Mucosa of descending colon (tissue), 3 donors: Measurements from ENCODE around the gene RUNX1. TPM values are rescaled to one million over a fixed set of nuclear protein-coding genes. Genes with fewer than 3 reads are reported as not detected.

ENCODE experiments used
- ATAC-seq: fragments of 200-7000 bp; cut with Tn5 transposase; one replicate; pipeline ENCODE4 v1.9.1; 2020; ENCODE audit warnings: mild to moderate bottlenecking, moderate library complexity
- DNase-seq, 3 donors: peaks; one replicate each; pipeline ENCODE4 v3.0.0-alpha.2; 2020
- H3K36me3 ChIP-seq: fragments of 200-600 bp; one replicate; pipeline ENCODE4 v1.8.0; 2021; ENCODE audit warnings: low read depth, mild to moderate bottlenecking
- H3K4me1 ChIP-seq: fragments of 200-600 bp; one replicate; pipeline ENCODE4 v1.8.0; 2021; ENCODE audit warnings: low read depth, mild to moderate bottlenecking
- H3K4me3 ChIP-seq: fragments of 200-600 bp; one replicate; pipeline ENCODE4 v1.8.0; 2021; ENCODE audit warnings: mild to moderate bottlenecking
- H3K9me3 ChIP-seq: fragments of 200-600 bp; one replicate; pipeline ENCODE4 v1.8.0; 2021; ENCODE audit warnings: mild to moderate bottlenecking
- CTCF ChIP-seq: fragments of 200-600 bp; IDR thresholded peaks from one replicate; pipeline ENCODE4 v1.8.0; 2022; ENCODE audit warnings: antibody characterized with exemption, mild to moderate bottlenecking
- intact Hi-C, 2 donors: fragments of 100-400 bp; cut with DNase I in 1 of 2; cut with micrococcal nuclease in 1 of 2; formaldehyde crosslinking; loops; one replicate each; pipeline versions ENCODE4 v1.11.0 to v1.11.1; 2022; cut with DNase I, micrococcal nuclease
- total RNA-seq, 3 donors: library from RNA; stranded (reverse); fragmentation: NEBNext Ultra II Directional in 2 of 3; extraction: Animal tissue kit (Norgen Biotek cat#: 25700) in 2 of 3; gene quantifications; one replicate each; pipeline versions ENCODE4 v1.2.1 to v1.2.4, GENCODE V29; 2021 to 2023
- donor health status: DM: no; HTN: no; CAD: no; lungs with moderate emphysema.
- donor health status: DM: no; HTN: no; CAD: no.
- donor health status: DM: no; HTN: yes; CAD: no.

RUNX1 gene
- total RNA-seq, 3 donors from 2014 or later = 16.5 to 29.4 (median 24.0) TPM

- ATAC-seq (no peak), DNase-seq (no peak)
- H3K36me3 ChIP-seq = no peaks in the 10 kb centered on the region
- no peaks in the 10 kb centered on the region for H3K9me3 ChIP-seq
- H3K4me1 ChIP-seq = peaks cover 9% of the 10 kb centered on the region
- TF ChIP-seq CTCF = no peak
- no peak overlapping the region for H3K4me3 ChIP-seq
- intact Hi-C loops = no loop called here
These were observed 125.9 kb downstream of the RUNX1 start for GRCh38 chr21:34923202-34923601.

GRCh38 chr21:34922479-34922878 is 126.6 kb downstream of the RUNX1 start:
- Histone ChIP-seq H3K36me3 (no peaks in the 10 kb centered on the region), H3K4me1 (peaks cover 9% of the 10 kb centered on the region), H3K9me3 (no peaks in the 10 kb centered on the region), H3K4me3 (no peak overlapping the region)
- TF ChIP-seq CTCF = no peak
- intact Hi-C loops = no loop called here
- no peak for DNase-seq
- ATAC-seq = no peak

DNA sequence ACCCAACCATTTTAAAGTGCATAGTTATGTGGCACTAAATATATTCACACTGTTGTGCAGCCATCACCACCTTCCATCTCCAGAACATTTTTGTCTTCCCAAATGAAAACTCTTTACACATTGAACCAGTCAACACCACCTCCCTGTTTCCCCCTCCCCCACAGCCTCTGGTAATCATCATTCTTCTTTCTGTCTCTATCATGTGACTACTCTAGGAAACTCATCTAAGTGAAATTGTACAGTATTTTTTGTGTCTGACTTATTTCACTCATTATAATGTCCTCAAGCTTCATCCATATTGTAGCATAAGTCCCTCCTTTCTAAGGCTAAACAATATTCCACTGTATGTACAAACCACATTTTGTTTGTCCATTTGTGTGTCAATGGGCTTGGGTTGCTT is 128.0 kb downstream of the RUNX1 start:
- no peaks in the 10 kb centered on the region for H3K4me1 ChIP-seq
- DNase-seq (no peak), ATAC-seq (no peak)
- H3K9me3 ChIP-seq = no peaks in the 10 kb centered on the region
- no peak for TF ChIP-seq CTCF
- H3K4me3 ChIP-seq = no peak overlapping the region
- H3K36me3 ChIP-seq = no peaks in the 10 kb centered on the region
- intact Hi-C loops = no loop called here

- H3K9me3 ChIP-seq = no peaks in the 10 kb centered on the region
- ATAC-seq (no peak), DNase-seq (no peak)
- TF ChIP-seq CTCF = no peak
- H3K4me3 ChIP-seq = no peak overlapping the region
- intact Hi-C loops = no loop called here
- H3K36me3 ChIP-seq = no peaks in the 10 kb centered on the region
- no peaks in the 10 kb centered on the region for H3K4me1 ChIP-seq
These were observed 129.7 kb downstream of the RUNX1 start for GRCh38 chr21:34919406-34919805.

DNA sequence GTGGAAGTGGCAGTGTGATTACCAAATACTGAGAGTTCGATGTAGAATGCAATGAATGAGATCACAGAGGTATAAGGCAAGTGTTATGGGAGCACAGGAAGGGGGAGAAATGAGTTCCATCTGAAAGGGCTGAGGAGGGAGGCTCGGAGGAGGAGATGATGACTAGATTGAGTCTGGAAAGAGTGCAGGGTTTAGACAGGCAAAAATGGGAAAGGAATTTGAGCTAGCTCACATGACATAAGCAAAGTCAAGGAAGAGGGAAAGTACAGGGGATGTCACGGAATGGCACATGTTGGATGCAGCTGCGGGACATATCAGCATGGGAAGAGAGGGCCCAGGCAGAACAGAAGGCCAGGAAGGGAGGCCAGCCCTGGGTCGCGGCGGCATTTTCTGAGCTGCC is 132.7 kb downstream of the RUNX1 start:
- H3K9me3 ChIP-seq = no peaks in the 10 kb centered on the region
- no peaks in the 10 kb centered on the region for H3K36me3 ChIP-seq
- intact Hi-C loops = no loop called here
- no peak overlapping the region for H3K4me3 ChIP-seq
- no peaks in the 10 kb centered on the region for H3K4me1 ChIP-seq
- TF ChIP-seq CTCF = no peak
- ATAC-seq (no peak), DNase-seq (no peak)

DNA sequence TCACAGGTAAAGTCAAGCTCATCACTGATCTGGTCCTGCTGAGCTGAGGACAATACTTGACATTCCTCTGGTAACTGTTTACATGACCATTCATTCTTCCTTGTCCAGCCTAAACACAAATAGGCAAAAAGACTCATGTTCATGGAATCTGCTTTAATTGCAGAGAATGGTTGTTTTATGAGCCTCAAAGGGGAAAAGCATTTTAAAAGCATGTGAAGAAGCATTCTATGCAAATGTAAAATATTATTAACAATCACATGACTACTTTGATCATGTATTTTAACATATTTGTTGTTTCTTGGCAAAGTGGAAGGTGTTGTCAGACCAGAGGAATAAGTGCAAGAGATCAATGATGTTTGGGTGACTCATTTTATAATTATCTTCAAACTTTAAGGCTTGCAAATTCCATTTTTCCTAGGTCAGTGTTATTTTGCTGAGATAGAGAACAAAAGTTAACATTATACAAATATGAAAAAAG is 133.7 kb downstream of the RUNX1 start:
- DNase-seq = no peak
- intact Hi-C loops = no loop called here
- no peak for TF ChIP-seq CTCF
- H3K4me1 ChIP-seq = no peaks in the 10 kb centered on the region
- no peaks in the 10 kb centered on the region for H3K9me3 ChIP-seq
- no peak overlapping the region for H3K4me3 ChIP-seq
- no peak for ATAC-seq
- no peaks in the 10 kb centered on the region for H3K36me3 ChIP-seq
